A549 (cell line): ENCODE data around the gene TRMO. TPM values are rescaled to one million over a fixed set of nuclear protein-coding genes. Genes with fewer than 3 reads are reported as not detected.

ENCODE experiments used
- ATAC-seq, 2 experiments: fragments of 200-7000 bp in 1 of 2; fragments of >200 bp in 1 of 2; cut with Nextera tagmentation in 1 of 2; cut with Tn5 transposase in 1 of 2; 3 replicates each; pipeline versions ENCODE4 v1.8.0 to v1.9.1; 2018 to 2020; ENCODE audit warnings: mild to moderate bottlenecking in 1 of 2, moderate library complexity in 1 of 2
- CTCF ChIA-PET: fragments of 300-600 bp; sonication (Branson Sonifier 250); formaldehyde crosslinking; extraction: SDS; loops from one replicate; lab custom pipeline; 2021; ENCODE audit warnings: antibody characterized with exemption, inconsistent platforms; lab: Yijun Ruan, JAX
- POLR2A ChIA-PET: fragments of 350-600 bp; formaldehyde crosslinking; extraction: SDS; loops from one replicate; lab custom pipeline; 2021; ENCODE audit warnings: antibody characterized with exemption, inconsistent platforms; lab: Yijun Ruan, JAX
- DNase-seq, 2 experiments: peaks; one replicate each; pipeline versions ENCODE4 v3.0.0 to v3.0.0-alpha.2; 2011 to 2016; ENCODE audit warnings: low read depth in 1 of 2, low spot score in 1 of 2
- FAIRE-seq: peaks from 2 replicates; lab custom pipeline; 2011; peaks lifted over from hg19 to GRCh38; lab: Jason Lieb, UNC
- H3K27ac ChIP-seq, 2 experiments: fragments of >200 bp; sonication (Bioruptor Twin); formaldehyde crosslinking; 3 replicates each; pipeline ENCODE4 v1.5.1; 2016 to 2017
- H3K4me1 ChIP-seq: fragments of >200 bp; sonication (Bioruptor Twin); formaldehyde crosslinking; 3 replicates; pipeline ENCODE4 v1.6.1; 2016
- H3K4me2 ChIP-seq: fragments of >200 bp; sonication (Bioruptor Twin); formaldehyde crosslinking; 3 replicates; pipeline ENCODE4 v1.6.1; 2016
- H3K4me3 ChIP-seq: fragments of >200 bp; sonication (Bioruptor Twin); formaldehyde crosslinking; 3 replicates; pipeline ENCODE4 v1.5.1; 2016
- H3K9me3 ChIP-seq: fragments of >200 bp; sonication (Bioruptor Twin); formaldehyde crosslinking; 3 replicates; pipeline ENCODE4 v1.6.1; 2016
- BHLHE40 ChIP-seq: IDR thresholded peaks from 2 replicates; pipeline ENCODE4 v1.6.1; 2012; ENCODE audit warnings: low read depth, low read length, inconsistent platforms
- CBX8 ChIP-seq: fragments of 200-600 bp; sonication (generic); IDR thresholded peaks from 2 replicates; pipeline ENCODE4 v1.6.1; 2016
- CEBPB ChIP-seq, 2 experiments: fragments of >200 bp in 1 of 2; sonication (Bioruptor Twin) in 1 of 2; formaldehyde crosslinking in 1 of 2; IDR thresholded peaks; 2 replicates each; pipeline ENCODE4 v1.6.1; 2012 to 2016
- E2F6 ChIP-seq: IDR thresholded peaks from 2 replicates; pipeline ENCODE4 v1.6.1; 2012; ENCODE audit warnings: low read depth, borderline replicate concordance
- EHMT2 ChIP-seq: fragments of 200-600 bp; sonication (generic); IDR thresholded peaks from 2 replicates; pipeline ENCODE4 v1.6.1; 2016; ENCODE audit warnings: antibody characterized with exemption, low read depth, mild to moderate bottlenecking, moderate library complexity
- EP300 ChIP-seq, 2 experiments: fragments of >200 bp; sonication (Bioruptor Twin); formaldehyde crosslinking; IDR thresholded peaks; 2 replicates in 1 of 2; 3 replicates in 1 of 2; pipeline ENCODE4 v1.6.1; 2016 to 2017
- FOSB ChIP-seq: fragments of 250-450 bp; sonication (Bioruptor Pico); IDR thresholded peaks from 2 replicates; pipeline ENCODE4 v1.5.0; 2020; ENCODE audit warnings: mild to moderate bottlenecking, moderate library complexity
- HOXA7 ChIP-seq: fragments of 250-450 bp; sonication (Bioruptor Pico); IDR thresholded peaks from 2 replicates; pipeline ENCODE4 v1.5.0; 2020; ENCODE audit warnings: mild to moderate bottlenecking, moderate library complexity
- HOXB13 ChIP-seq: fragments of 250-450 bp; sonication (Bioruptor Pico); IDR thresholded peaks from 2 replicates; pipeline ENCODE4 v1.5.0; 2020; ENCODE audit warnings: low read depth, mild to moderate bottlenecking, moderate library complexity
- HOXB5 ChIP-seq: fragments of 250-450 bp; sonication (Bioruptor Pico); IDR thresholded peaks from 2 replicates; pipeline ENCODE4 v1.5.0; 2020; ENCODE audit warnings: mild to moderate bottlenecking, moderate library complexity
- JUNB ChIP-seq: fragments of >200 bp; sonication (Bioruptor Twin); formaldehyde crosslinking; IDR thresholded peaks from 2 replicates; pipeline ENCODE4 v1.6.1; 2016
- KDM1A ChIP-seq: fragments of 200-600 bp; sonication (generic); IDR thresholded peaks from 2 replicates; pipeline ENCODE4 v1.6.1; 2016; ENCODE audit warnings: low read depth, mild to moderate bottlenecking
- KDM5A ChIP-seq: fragments of 200-600 bp; sonication (generic); IDR thresholded peaks from 2 replicates; pipeline ENCODE4 v1.6.1; 2016; ENCODE audit warnings: antibody characterized with exemption, mild to moderate bottlenecking
- MAFK ChIP-seq: fragments of 450-650 bp; IDR thresholded peaks from 2 replicates; pipeline ENCODE4 v1.6.1; 2014; ENCODE audit not compliant: partially characterized antibody
- NR3C1 ChIP-seq: fragments of >200 bp; sonication (Bioruptor Twin); formaldehyde crosslinking; IDR thresholded peaks from 3 replicates; pipeline ENCODE4 v1.6.1; 2017
- PHF8 ChIP-seq: fragments of 200-600 bp; sonication (generic); IDR thresholded peaks from 2 replicates; pipeline ENCODE4 v1.6.1; 2016; ENCODE audit warnings: low read depth, mild to moderate bottlenecking, antibody characterized with exemption, moderate library complexity, borderline replicate concordance
- POLR2A ChIP-seq: IDR thresholded peaks from 2 replicates; pipeline ENCODE4 v1.6.1; 2012; ENCODE audit warnings: mild to moderate bottlenecking, low read length
- POLR2AphosphoS2 ChIP-seq: conservative IDR thresholded peaks from 2 replicates; pipeline ENCODE4 v1.6.1; 2012; ENCODE audit warnings: low read length, improper control_type of control experiment, inconsistent platforms
- RARB ChIP-seq: fragments of 250-450 bp; sonication (Bioruptor Pico); IDR thresholded peaks from 2 replicates; pipeline ENCODE4 v1.8.0; 2021; ENCODE audit warnings: mild to moderate bottlenecking, moderate library complexity
- RFX5 ChIP-seq: fragments of 450-650 bp; IDR thresholded peaks from 2 replicates; pipeline ENCODE4 v1.7.1; 2014; ENCODE audit warnings: antibody characterized with exemption, mild to moderate bottlenecking, moderate library complexity
- SREBF2 ChIP-seq: fragments of 450-650 bp; IDR thresholded peaks from 2 replicates; pipeline ENCODE4 v1.6.1; 2014; ENCODE audit warnings: mild to moderate bottlenecking, moderate library complexity
- TP53 ChIP-seq: fragments of 250-450 bp; sonication (Bioruptor Pico); IDR thresholded peaks from 2 replicates; pipeline ENCODE4 v1.5.0; 2021; ENCODE audit warnings: mild to moderate bottlenecking, moderate library complexity
- ZFP36 ChIP-seq: fragments of 450-650 bp; IDR thresholded peaks from 2 replicates; pipeline ENCODE4 v1.6.1; 2014; ENCODE audit warnings: borderline replicate concordance; ENCODE audit not compliant: partially characterized antibody
- ZNF302 ChIP-seq: fragments of 250-450 bp; sonication (Bioruptor Pico); IDR thresholded peaks from 2 replicates; pipeline ENCODE4 v1.9.0; 2021; ENCODE audit warnings: inconsistent platforms, mild to moderate bottlenecking, moderate library complexity
- WGBS: methylation state at CpG from one replicate; pipeline ENCODE4 v1.1.6; 2017; ENCODE audit errors: missing lambda C conversion rate; 5-methylcytosine and 5-hydroxymethylcytosine counted together
- polyA plus RNA-seq, 4 experiments: library from polyadenylated mRNA; depleted of rRNA in 3 of 4; stranded (reverse); fragments of >200 nt; fragmentation: RNase III in 1 of 4; extraction: RNeasy Plus Mini Kit Qiagen cat#74134 plus additional on column Dnase treatment in 1 of 4; gene quantifications; 2 replicates in 3 of 4; 3 replicates in 1 of 4; pipeline ENCODE4 v1.2.3, GENCODE V29; 2011 to 2017
- TF ChIP-seq, protein P1 (sequence below): fragments of >200 bp; sonication (Bioruptor Twin); formaldehyde crosslinking; IDR thresholded peaks from 3 replicates; pipeline ENCODE4 v1.5.1; 2016
- TF ChIP-seq, protein P2 (sequence below): IDR thresholded peaks from 2 replicates; pipeline ENCODE4 v1.6.1; 2012

TRMO gene
- polyA plus RNA-seq, 2 of the 4 experiments (the other 2 are of a cell fraction) = 12.0 to 18.8 TPM

DNA sequence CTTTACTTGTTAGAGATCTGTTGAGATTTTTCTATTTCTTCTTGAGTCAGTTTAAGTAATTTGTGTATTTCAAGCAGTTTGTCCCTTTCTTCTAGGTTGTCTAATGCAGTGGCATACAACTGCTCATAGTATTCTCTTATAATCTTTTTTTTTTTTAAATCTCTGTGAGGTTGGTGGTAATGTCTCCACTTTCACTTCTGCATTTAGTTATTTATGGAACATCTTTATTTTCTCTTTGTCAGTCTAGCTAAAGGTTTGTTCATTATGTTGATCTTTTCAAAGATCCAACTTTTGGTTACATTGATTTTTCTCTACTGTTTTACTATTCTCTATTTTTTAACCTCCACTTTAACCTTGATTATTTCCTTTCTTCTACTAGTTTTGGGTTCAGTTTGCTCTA is 55.5 kb downstream of the TRMO start (continued):
- TF ChIP-seq POLR2AphosphoS2 (no peak), EHMT2 (no peak), EP300 (IDR thresholded peaks at IDR 0.05) (no peak), JUNB (no peak), NR3C1 (no peak), RFX5 (no peak), KDM1A (no peak), HOXB13 (CRISPR knock-in tag) (no peak), RARB (CRISPR knock-in tag) (no peak), HOXA7 (CRISPR knock-in tag) (no peak), POLR2A (no peak), SREBF2 (no peak)
- TF ChIP-seq, protein P1, sequence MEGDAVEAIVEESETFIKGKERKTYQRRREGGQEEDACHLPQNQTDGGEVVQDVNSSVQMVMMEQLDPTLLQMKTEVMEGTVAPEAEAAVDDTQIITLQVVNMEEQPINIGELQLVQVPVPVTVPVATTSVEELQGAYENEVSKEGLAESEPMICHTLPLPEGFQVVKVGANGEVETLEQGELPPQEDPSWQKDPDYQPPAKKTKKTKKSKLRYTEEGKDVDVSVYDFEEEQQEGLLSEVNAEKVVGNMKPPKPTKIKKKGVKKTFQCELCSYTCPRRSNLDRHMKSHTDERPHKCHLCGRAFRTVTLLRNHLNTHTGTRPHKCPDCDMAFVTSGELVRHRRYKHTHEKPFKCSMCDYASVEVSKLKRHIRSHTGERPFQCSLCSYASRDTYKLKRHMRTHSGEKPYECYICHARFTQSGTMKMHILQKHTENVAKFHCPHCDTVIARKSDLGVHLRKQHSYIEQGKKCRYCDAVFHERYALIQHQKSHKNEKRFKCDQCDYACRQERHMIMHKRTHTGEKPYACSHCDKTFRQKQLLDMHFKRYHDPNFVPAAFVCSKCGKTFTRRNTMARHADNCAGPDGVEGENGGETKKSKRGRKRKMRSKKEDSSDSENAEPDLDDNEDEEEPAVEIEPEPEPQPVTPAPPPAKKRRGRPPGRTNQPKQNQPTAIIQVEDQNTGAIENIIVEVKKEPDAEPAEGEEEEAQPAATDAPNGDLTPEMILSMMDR = no peak
- TF ChIP-seq, protein P2, sequence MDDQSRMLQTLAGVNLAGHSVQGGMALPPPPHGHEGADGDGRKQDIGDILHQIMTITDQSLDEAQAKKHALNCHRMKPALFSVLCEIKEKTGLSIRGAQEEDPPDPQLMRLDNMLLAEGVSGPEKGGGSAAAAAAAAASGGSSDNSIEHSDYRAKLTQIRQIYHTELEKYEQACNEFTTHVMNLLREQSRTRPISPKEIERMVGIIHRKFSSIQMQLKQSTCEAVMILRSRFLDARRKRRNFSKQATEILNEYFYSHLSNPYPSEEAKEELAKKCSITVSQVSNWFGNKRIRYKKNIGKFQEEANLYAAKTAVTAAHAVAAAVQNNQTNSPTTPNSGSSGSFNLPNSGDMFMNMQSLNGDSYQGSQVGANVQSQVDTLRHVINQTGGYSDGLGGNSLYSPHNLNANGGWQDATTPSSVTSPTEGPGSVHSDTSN = no peak

- H3K9me3 ChIP-seq = peaks cover 23% of the 10 kb centered on the region
- H3K4me2 ChIP-seq = no peak overlapping the region
- H3K27ac ChIP-seq = no peak overlapping the region
- H3K4me3 ChIP-seq = no peak overlapping the region
- ATAC-seq = no peak
- DNase-seq = no peak
- WGBS = 86% methylated on average over 1 of the region's 1 CpG
- FAIRE-seq = no peak
- CTCF ChIA-PET = interaction anchor here (1.6 kb wide), 1 partner anchor 13 kb away, joined by 6 read pairs; no protein-coding TSS in a partner anchor
- TF ChIP-seq POLR2AphosphoS2 = no peak
- TF ChIP-seq CEBPB (IDR thresholded peaks at IDR 0.05) = no peak
- no peak for TF ChIP-seq PHF8
- no peak for TF ChIP-seq JUNB
- no peak for TF ChIP-seq FOSB
- no peak for TF ChIP-seq CBX8
- TF ChIP-seq E2F6 = no peak
- TF ChIP-seq MAFK = no peak
- no peak for TF ChIP-seq BHLHE40
- POLR2A ChIA-PET = no interaction called here
- no peaks in the 10 kb centered on the region for H3K4me1 ChIP-seq
These were observed 56.0 kb downstream of the TRMO start for GRCh38 chr9:97866300-97866699.

DNA sequence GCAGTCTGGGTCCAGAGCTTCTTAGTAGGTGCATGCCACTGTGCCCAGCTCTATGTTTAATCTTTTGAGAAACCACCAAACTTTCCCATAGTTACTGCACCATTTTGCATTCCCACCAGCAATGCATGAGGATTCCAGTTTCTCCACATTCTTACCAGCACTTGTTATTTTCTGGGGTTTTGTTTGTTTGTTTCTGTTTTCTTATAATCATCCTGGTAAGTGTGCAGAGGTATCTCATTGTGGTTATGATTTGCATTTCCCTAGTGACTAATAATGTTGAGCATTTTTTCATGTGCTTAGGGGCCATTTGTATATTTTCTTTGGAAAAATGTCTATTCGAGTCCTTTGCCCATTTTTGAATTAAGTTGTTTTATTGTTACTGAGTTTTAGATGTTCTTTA is 57.9 kb downstream of the TRMO start:
- no peak overlapping the region for H3K4me3 ChIP-seq
- ATAC-seq (no peak), FAIRE-seq (no peak), DNase-seq (no peak)
- ChIA-PET CTCF (interaction anchor here (2.5 kb wide), 1 partner anchor 37 kb away, joined by 9 read pairs; no protein-coding TSS in a partner anchor), POLR2A (no interaction called here)
- no peak overlapping the region for H3K27ac ChIP-seq
- no peak for TF ChIP-seq TP53 (CRISPR knock-in tag)
- TF ChIP-seq KDM1A = no peak
- no peak for TF ChIP-seq KDM5A
- TF ChIP-seq ZNF302 = no peak
- TF ChIP-seq ZFP36 = no peak
- no peak for TF ChIP-seq HOXB5 (CRISPR knock-in tag)
- H3K4me2 ChIP-seq = no peak overlapping the region
- H3K9me3 ChIP-seq = peaks cover 23% of the 10 kb centered on the region
- no peaks in the 10 kb centered on the region for H3K4me1 ChIP-seq
- 38% methylated on average over 1 of the region's 1 CpG for WGBS
